ENCODE measurements around the gene GINS1. TPM values are rescaled to one million over a fixed set of nuclear protein-coding genes. Genes with fewer than 3 reads are reported as not detected.

The GINS1 gene
- total RNA-seq, 3 donors from 2014 or later, result 0.32 to 0.73 (median 0.33) TPM

DNA sequence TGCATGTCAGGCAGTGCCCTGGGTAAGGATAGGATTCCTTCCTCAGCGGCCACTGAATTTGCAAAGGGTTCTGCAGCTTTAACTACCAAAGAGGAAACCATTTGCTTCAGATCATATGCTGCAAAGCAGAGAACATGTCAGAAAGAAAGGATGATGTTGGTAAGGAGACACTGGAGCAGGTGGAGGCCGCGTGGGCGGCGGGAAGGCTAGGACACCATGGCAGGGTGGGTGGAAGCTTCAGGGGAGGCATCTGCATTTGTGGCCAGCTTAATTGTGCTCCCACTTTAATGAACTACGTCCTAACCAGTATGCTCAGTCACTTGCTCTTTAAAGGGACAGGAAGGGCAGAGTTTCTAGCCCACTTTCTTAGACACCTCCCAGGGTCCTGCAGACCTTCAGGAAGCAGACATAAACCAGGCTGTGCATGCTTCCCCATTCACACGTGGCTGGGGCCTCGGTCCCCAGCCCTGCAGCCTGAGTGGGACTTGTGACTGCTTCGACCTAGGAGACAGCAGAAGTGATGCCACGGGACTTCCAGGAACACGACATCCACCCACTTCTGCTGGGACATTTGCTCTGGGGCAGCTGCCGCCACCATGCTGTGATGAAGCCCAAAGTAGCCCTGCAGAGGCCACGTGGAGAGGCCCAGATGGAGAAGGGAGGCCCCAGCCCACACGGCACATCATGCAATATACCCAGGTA lies 76.1 kb downstream of the GINS1 start:
- no peak for DNase-seq (ENCODE audit: low spot score in 2 of 2)
- Histone ChIP-seq H3K9me3 (no peaks in the 10 kb centered on the region), H3K27me3 (no peaks in the 10 kb centered on the region), H3K4me3 (no peak overlapping the region), H3K27ac (no peak overlapping the region), H3K36me3 (no peaks in the 10 kb centered on the region), H3K4me1 (no peaks in the 10 kb centered on the region)
- TF ChIP-seq POLR2AphosphoS5 (IDR thresholded peaks at IDR 0.05) (no peak), POLR2A (IDR thresholded peaks at IDR 0.05) (no peak)
- TF ChIP-seq, protein P1, sequence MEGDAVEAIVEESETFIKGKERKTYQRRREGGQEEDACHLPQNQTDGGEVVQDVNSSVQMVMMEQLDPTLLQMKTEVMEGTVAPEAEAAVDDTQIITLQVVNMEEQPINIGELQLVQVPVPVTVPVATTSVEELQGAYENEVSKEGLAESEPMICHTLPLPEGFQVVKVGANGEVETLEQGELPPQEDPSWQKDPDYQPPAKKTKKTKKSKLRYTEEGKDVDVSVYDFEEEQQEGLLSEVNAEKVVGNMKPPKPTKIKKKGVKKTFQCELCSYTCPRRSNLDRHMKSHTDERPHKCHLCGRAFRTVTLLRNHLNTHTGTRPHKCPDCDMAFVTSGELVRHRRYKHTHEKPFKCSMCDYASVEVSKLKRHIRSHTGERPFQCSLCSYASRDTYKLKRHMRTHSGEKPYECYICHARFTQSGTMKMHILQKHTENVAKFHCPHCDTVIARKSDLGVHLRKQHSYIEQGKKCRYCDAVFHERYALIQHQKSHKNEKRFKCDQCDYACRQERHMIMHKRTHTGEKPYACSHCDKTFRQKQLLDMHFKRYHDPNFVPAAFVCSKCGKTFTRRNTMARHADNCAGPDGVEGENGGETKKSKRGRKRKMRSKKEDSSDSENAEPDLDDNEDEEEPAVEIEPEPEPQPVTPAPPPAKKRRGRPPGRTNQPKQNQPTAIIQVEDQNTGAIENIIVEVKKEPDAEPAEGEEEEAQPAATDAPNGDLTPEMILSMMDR (IDR thresholded peaks at IDR 0.05), result no peak
- intact Hi-C loops (cut with DNase I; ENCODE audit: low total_unique reads), result no loop called here

DNA sequence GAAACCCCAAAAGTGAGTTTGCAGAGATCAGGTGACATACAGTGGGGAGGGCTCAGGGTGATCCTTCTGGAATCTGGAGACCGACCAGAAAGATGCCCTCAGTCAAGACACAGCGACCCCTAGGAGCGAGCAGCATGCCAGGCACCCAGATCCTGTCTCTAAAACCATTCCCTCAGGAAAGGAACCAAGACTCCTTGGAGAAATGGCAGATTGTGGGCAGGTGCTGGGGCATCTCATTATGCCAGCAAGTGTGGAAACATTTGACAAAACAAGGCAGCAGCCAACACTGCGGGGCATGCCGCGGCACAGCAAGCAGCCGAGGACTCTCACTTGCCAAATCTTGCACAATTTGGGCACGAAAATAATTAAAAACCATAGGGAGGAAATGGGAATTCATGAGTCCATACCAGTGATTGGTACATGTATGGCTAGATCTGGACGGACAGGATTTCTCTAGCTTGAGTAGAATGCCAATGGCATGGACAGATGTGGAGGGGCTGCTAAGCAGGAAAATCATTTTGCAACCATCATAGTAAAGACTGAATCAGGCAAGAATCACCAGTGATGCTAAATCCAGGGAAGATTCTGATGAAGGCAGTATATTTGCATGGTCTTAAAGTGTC lies 76.9 kb downstream of the GINS1 start:
- peak in 1 of 2 donors; percentile 60 for DNase-seq (ENCODE audit: low spot score in 2 of 2)
- Histone ChIP-seq H3K4me3 (no peak overlapping the region), H3K9me3 (no peaks in the 10 kb centered on the region), H3K36me3 (no peaks in the 10 kb centered on the region), H3K27me3 (no peaks in the 10 kb centered on the region), H3K27ac (no peak overlapping the region), H3K4me1 (no peaks in the 10 kb centered on the region)
- TF ChIP-seq POLR2AphosphoS5 (IDR thresholded peaks at IDR 0.05) (peak in 1 of 3 donors; percentile 10), POLR2A (IDR thresholded peaks at IDR 0.05) (no peak)
- TF ChIP-seq, protein P1 (IDR thresholded peaks at IDR 0.05), result no peak
- intact Hi-C loops (cut with DNase I; ENCODE audit: low total_unique reads), result no loop called here

DNA sequence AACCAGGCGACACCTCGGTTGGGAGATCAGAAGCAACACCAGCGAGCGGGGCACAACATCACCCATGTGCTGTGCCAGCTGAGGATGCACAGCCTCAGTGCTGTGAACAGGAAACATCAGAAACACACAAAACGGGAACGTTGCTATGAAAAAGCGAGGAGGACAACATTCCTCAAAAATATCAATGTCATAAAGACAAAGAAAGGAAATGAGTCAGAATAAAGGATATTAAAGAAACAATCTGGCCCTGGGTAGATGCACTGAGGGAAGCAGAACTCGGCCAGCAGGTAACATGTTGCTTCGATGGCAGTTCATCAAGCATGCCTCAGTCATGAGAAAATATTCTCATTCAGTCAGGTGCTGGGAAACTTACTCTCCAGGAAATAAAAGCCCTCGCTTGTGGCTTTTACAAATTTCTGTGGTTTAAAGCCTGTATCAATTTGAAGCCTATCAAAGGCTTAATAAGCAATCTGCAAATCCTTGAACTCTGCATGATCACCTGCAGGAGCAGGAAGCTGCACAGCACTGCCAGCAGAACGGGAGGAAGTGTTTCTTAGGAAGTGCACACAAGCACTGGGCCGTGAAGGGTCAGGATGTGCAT lies 77.5 kb downstream of the GINS1 start:
- H3K4me3 ChIP-seq, result no peak overlapping the region
- H3K9me3 ChIP-seq, result no peaks in the 10 kb centered on the region
- H3K36me3 ChIP-seq, result no peaks in the 10 kb centered on the region
- no peaks in the 10 kb centered on the region for H3K27me3 ChIP-seq
- DNase-seq (ENCODE audit: low spot score in 2 of 2), result no peak
- intact Hi-C loops (cut with DNase I; ENCODE audit: low total_unique reads), result no loop called here
- TF ChIP-seq POLR2AphosphoS5 (IDR thresholded peaks at IDR 0.05) (no peak), POLR2A (IDR thresholded peaks at IDR 0.05) (no peak)
- TF ChIP-seq, protein P1 (IDR thresholded peaks at IDR 0.05), result no peak
- H3K4me1 ChIP-seq, result no peaks in the 10 kb centered on the region
- no peak overlapping the region for H3K27ac ChIP-seq

DNA sequence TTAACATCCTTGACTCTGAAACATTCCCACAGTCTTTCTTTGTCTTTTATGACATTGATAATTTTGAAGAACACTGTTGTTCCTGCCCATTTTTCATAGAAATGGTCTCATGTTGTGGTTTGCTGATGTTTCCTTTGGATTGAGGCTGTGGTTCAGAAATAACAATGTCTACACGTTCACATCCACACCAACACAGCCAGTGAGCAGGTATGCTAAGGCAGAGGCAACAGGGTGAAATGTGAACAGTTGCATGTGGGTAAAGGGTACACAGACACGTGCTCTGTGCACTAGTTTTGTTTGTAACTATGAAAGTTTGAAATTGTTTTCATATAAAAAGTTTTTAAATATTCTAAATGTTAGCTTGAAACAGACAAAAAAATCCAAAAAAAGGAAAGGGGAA lies 78.4 kb downstream of the GINS1 start:
- TF ChIP-seq POLR2A (IDR thresholded peaks at IDR 0.05) (no peak), POLR2AphosphoS5 (IDR thresholded peaks at IDR 0.05) (no peak)
- Histone ChIP-seq H3K27ac (no peak overlapping the region), H3K9me3 (no peaks in the 10 kb centered on the region), H3K4me1 (no peaks in the 10 kb centered on the region), H3K27me3 (no peaks in the 10 kb centered on the region), H3K4me3 (no peak overlapping the region), H3K36me3 (no peaks in the 10 kb centered on the region)
- intact Hi-C loops (cut with DNase I; ENCODE audit: low total_unique reads), result no loop called here
- no peak for DNase-seq (ENCODE audit: low spot score in 2 of 2)

DNA sequence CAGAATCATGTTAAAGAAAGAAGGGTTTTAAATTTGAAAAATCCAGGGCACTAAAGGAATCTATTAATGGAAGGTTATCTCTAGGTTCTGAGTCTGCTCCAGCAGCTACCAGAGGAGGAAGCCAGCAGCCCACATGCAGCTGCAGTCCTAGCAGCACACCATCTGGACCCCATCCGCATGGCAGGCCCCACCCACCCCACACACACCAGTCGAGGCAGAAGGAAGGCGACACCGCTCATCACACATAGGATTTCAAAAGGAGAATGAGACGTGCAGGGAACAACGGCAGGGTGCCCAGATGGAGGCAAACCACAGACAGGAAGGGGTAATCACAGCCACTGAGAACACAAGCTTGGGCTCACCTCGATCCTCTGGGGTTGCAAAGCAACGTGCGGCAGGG lies 78.9 kb downstream of the GINS1 start:
- Histone ChIP-seq H3K27me3 (no peaks in the 10 kb centered on the region), H3K4me3 (no peak overlapping the region), H3K36me3 (no peaks in the 10 kb centered on the region), H3K9me3 (no peaks in the 10 kb centered on the region), H3K27ac (no peak overlapping the region), H3K4me1 (no peaks in the 10 kb centered on the region)
- DNase-seq (ENCODE audit: low spot score in 2 of 2), result no peak
- no peak for TF ChIP-seq POLR2A (IDR thresholded peaks at IDR 0.05)
- TF ChIP-seq, protein P1 (IDR thresholded peaks at IDR 0.05), result no peak
- no peak for TF ChIP-seq POLR2AphosphoS5 (IDR thresholded peaks at IDR 0.05)
- intact Hi-C loops (cut with DNase I; ENCODE audit: low total_unique reads), result no loop called here
